ENCODE results near the gene DAPK2. TPM values are rescaled to one million over a fixed set of nuclear protein-coding genes. Genes with fewer than 3 reads are reported as not detected.

DAPK2 gene
- total RNA-seq, 4 donors from 2014 or later, result 13.1 to 30.8 (median 26.4) TPM

GRCh38 chr15:64024172-64025050 is 21.9 kb downstream of the DAPK2 start:
- no peak for TF ChIP-seq POLR2AphosphoS5 (IDR thresholded peaks at IDR 0.05)
- DNase-seq (ENCODE audit: low spot score in 2 of 2), result no peak
- Histone ChIP-seq H3K36me3 (no peaks in the 10 kb centered on the region), H3K27me3 (no peaks in the 10 kb centered on the region), H3K4me3 (no peak overlapping the region), H3K9me3 (no peaks in the 10 kb centered on the region), H3K27ac (no peak overlapping the region), H3K4me1 (peaks cover 4% of the 10 kb centered on the region)
- WGBS, result 80% methylated on average over 5 of the region's 5 CpGs

GRCh38 chr15:64023220-64023619 is 23.1 kb downstream of the DAPK2 start:
- Histone ChIP-seq H3K27me3 (no peaks in the 10 kb centered on the region), H3K4me3 (no peak overlapping the region), H3K4me1 (peaks cover 15% of the 10 kb centered on the region), H3K9me3 (no peaks in the 10 kb centered on the region), H3K36me3 (no peaks in the 10 kb centered on the region), H3K27ac (no peak overlapping the region)
- DNase-seq (ENCODE audit: low spot score in 2 of 2), result no peak
- TF ChIP-seq CTCF (IDR thresholded peaks at IDR 0.05) (no peak), EP300 (IDR thresholded peaks at IDR 0.05) (no peak), POLR2AphosphoS5 (IDR thresholded peaks at IDR 0.05) (no peak), POLR2A (IDR thresholded peaks at IDR 0.05) (no peak)
- WGBS, result 46% methylated on average over 1 of the region's 1 CpG

- no peak overlapping the region for H3K4me3 ChIP-seq
- H3K36me3 ChIP-seq, result no peaks in the 10 kb centered on the region
- H3K27ac ChIP-seq, result no peak overlapping the region
- peaks cover 21% of the 10 kb centered on the region for H3K4me1 ChIP-seq
- H3K27me3 ChIP-seq, result no peaks in the 10 kb centered on the region
- TF ChIP-seq CTCF (IDR thresholded peaks at IDR 0.05) (no peak), POLR2AphosphoS5 (IDR thresholded peaks at IDR 0.05) (no peak), POLR2A (IDR thresholded peaks at IDR 0.05) (no peak), EP300 (IDR thresholded peaks at IDR 0.05) (no peak)
- 92% methylated on average over 6 of the region's 6 CpGs for WGBS
- no peak for DNase-seq (ENCODE audit: low spot score in 2 of 2)
- H3K9me3 ChIP-seq, result no peaks in the 10 kb centered on the region
These were observed 23.7 kb downstream of the DAPK2 start for GRCh38 chr15:64022571-64022970.

- Histone ChIP-seq H3K9me3 (no peaks in the 10 kb centered on the region), H3K36me3 (no peaks in the 10 kb centered on the region), H3K4me1 (peaks cover 30% of the 10 kb centered on the region), H3K27me3 (no peaks in the 10 kb centered on the region), H3K27ac (no peak overlapping the region), H3K4me3 (no peak overlapping the region)
- TF ChIP-seq CTCF (IDR thresholded peaks at IDR 0.05) (no peak), POLR2A (IDR thresholded peaks at IDR 0.05) (no peak), POLR2AphosphoS5 (IDR thresholded peaks at IDR 0.05) (no peak)
- 58% methylated on average over 2 of the region's 2 CpGs for WGBS
- DNase-seq (ENCODE audit: low spot score in 2 of 2), result no peak
These were observed 26.5 kb downstream of the DAPK2 start for GRCh38 chr15:64019764-64020163.

- no peaks in the 10 kb centered on the region for H3K9me3 ChIP-seq
- no peak for TF ChIP-seq CTCF (IDR thresholded peaks at IDR 0.05)
- TF ChIP-seq EP300 (IDR thresholded peaks at IDR 0.05), result no peak
- TF ChIP-seq POLR2AphosphoS5 (IDR thresholded peaks at IDR 0.05), result no peak
- no peak for DNase-seq (ENCODE audit: low spot score in 2 of 2)
- WGBS, result 58% methylated on average over 3 of the region's 3 CpGs
- no peaks in the 10 kb centered on the region for H3K27me3 ChIP-seq
- peaks cover 46% of the 10 kb centered on the region for H3K4me1 ChIP-seq
- H3K4me3 ChIP-seq, result no peak overlapping the region
- H3K36me3 ChIP-seq, result no peaks in the 10 kb centered on the region
- peak overlapping the region; percentile 32 for H3K27ac ChIP-seq
These were observed 28.6 kb downstream of the DAPK2 start for GRCh38 chr15:64017591-64018163.
